Esophagus mucosa (tissue), 1 donor: Measurements from ENCODE around the gene NFKBIA. TPM values are rescaled to one million over a fixed set of nuclear protein-coding genes. Genes with fewer than 3 reads are reported as not detected.
"Not testable (repeated sequence)": the region's sequence is repeated elsewhere in the genome, so short reads cannot be mapped to it uniquely, and the experiment has no call there.

Source experiments
- ATAC-seq: fragments of 200-7000 bp; cut with Tn5 transposase; one replicate; pipeline ENCODE4 v1.9.1; 2020
- total RNA-seq: library from RNA; stranded (reverse); gene quantifications from one replicate; pipeline ENCODE4 v1.2.4, GENCODE V29; 2023
- donor health status: DM: yes; HTN: yes; CAD: no.

NFKBIA gene, protein sequence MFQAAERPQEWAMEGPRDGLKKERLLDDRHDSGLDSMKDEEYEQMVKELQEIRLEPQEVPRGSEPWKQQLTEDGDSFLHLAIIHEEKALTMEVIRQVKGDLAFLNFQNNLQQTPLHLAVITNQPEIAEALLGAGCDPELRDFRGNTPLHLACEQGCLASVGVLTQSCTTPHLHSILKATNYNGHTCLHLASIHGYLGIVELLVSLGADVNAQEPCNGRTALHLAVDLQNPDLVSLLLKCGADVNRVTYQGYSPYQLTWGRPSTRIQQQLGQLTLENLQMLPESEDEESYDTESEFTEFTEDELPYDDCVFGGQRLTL
- 119 TPM for total RNA-seq

DNA sequence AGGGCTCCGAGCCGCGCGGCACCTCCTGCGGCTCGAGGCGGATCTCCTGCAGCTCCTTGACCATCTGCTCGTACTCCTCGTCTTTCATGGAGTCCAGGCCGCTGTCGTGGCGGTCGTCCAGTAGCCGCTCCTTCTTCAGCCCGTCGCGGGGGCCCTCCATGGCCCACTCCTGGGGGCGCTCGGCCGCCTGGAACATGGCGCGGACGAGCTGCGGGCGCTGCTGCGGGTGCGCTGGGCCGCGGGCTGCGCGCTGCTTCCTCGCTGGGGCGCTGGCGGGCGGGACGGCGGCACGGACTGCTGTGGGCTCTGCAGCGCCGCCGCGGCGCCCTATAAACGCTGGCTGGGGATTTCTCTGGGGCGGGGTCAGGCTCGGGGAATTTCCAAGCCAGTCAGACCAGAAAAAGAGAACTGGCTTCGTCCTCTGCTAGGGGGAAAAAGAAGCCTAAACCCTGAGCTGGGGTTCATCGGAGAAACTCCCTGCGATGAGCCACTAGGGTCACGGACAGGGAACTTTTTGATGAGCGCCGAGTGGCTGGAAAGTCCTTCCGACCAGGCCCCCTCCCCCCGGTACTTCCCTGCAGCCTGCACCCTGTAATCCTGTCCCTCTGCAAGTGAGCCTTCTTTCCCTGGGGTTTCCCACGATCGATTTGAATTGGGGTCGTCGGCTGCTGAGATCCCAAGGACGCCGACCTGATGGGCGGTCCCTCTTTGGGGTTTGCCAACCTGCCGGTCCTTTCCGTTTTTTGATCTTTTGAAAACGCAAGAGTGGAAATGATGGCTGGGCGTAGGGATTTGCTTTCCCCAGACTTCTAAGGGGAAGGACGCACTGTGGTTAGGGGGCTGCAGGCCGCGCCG, at the start of gene NFKBIA:
TSS of gene NFKBIA (minus strand) at position 301 of the 855 bp plus-strand sequence. CDS start at position 196, 105 bp downstream.
- peak; percentile 71 for ATAC-seq

DNA sequence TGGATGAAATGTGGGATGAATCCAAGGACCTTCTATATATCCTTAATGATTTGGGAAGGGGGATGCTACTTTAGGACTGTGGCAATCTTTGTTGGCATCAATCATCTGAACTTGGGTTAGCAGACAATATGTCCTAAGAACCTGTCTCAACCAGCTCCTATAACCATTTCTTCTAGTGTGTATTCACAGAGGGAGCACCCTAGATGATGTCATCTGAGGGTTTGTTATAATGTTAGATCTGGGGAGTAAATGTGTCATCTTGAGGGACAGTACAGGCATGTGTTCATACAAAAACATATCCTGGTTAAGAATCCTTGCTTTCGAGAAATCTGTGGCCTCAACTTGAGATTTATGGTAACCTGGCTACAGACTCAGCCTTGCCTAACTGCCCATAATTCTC, 41.9 kb upstream of the NFKBIA start:
- ATAC-seq, result no peak

DNA sequence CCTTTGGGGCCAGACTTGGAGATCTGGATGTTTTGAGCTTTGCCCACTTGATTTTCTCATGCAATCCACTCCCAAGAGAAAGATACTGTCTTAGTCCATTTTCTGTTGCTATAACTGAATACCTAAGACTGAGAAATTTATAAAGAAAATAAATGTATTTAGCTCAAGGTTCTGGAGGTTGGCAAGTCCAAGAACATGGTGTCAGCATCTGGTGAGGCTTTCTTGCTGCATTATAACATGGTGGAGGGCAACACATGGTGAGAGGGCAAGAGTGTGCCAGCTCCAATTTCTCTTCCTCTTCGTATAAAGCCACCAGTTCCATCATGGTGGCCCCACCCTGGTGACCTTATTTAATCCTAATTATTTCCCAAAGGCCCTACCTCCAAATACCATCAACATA, 39.6 kb upstream of the NFKBIA start:
- ATAC-seq, result no peak

DNA sequence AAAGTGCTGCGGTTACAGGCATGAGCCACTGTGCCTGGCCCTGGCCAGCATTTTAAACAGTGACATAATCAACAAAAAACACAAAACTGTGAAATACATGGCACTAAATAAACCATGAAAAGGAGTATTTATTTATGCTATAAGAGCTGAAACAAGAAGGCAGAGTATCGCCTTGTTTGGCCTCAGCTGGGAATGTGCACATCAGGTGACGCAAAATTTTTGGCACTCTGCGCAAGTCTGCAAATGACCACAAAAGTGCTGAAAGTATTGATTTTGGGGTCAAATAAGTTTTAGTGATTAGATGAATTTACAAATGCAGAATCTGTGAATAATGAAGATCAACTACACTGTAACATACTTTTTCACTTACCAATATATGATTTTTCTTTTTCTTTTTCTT, 36.6 kb upstream of the NFKBIA start:
- no peak for ATAC-seq

DNA sequence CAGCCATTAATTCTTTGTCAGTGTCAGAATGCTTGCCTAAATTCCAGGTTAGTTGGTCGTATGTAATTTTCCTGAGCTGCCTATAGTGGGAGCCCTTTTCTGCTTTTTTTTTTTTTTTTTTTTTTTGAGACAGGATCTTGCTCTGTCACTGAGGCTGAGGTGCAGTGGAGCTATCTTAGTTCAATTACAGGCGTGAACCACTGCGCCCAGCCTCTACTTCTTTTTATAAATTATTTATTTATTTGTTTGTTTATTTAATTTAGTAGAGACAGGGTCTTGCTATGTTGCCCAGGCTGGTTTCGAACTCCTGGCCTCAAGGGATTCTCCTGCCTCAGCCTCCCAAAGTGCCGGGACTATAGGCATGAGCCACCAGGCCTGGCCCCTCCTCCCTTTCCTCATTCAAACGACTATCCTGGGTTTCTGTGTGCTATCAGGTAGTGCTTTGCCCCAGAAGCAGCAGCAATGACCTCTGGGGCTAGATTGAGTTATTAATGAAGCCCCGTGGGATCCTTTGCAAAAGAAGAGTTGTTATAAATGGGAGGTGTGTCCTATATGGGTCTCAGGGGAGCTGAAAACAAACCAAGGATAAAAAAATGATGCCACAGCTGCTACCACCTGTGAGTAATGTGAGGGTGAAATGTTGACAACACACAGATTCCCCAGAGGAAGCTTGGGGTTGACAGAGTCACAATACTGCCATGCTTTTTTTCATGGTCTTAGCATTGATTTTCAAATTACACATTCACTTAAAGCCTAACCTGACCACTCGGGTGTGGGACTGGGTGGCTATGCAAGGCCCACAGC, 34.6 kb upstream of the NFKBIA start:
- ATAC-seq, result no peak

DNA sequence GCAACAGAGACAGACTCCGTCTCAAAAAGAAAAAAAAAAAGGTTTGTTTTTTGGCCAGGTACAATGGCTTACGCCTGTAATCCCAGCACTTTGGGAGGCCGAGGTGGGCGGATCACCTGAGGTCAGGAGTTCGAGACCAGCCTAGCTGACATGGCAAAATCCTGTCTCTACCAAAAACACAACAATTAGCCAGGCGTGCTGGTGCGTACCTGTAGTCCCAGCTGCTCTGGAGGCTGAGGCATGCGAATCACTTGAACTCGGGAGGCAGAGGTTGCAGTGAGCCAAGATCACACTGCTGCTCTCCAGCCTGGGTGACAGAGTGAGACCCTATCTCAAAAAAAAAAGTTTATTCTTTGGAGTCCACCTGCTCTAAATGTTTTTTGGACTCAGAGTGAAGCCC, 33.9 kb upstream of the NFKBIA start:
- ATAC-seq, result not testable (repeated sequence)

DNA sequence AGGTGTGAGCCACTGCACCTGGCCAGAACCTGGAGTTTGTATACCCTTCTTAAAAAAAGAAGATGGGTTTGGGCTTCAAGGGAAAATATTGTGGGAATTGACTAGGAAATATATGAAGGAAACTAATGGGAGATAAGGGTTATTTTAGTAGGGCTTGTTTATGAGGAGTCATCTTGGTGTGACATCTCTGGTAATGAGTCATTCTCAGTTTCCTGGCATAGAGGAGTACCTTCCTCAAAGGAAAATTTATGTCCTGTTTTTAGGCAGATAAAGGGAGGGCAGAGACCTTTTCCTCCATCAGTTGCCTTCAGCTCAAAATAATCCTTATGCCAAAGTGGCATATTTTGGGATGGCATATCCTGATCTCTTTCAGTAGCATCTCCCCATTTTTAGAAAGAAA, 30.6 kb upstream of the NFKBIA start:
- ATAC-seq, result no peak

DNA sequence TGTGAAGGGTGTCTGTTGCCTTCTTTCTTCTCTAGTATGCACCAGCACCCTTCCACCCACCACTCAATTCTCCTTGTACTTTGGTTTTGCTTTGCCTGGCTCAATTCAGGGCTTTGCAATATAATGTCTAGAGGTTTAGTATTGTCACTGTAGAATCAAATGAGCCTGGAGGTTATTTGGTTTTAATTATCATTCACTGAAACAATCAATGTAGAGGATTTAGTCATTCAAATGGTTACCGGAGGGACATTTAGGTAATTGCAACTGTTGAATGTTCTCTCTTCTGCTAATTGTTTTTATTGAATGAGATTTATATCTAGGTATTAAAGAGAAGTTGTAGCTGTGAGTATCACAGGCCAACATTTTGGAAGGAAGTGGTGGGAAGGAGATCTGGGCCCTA, 29.3 kb upstream of the NFKBIA start:
- ATAC-seq, result no peak

DNA sequence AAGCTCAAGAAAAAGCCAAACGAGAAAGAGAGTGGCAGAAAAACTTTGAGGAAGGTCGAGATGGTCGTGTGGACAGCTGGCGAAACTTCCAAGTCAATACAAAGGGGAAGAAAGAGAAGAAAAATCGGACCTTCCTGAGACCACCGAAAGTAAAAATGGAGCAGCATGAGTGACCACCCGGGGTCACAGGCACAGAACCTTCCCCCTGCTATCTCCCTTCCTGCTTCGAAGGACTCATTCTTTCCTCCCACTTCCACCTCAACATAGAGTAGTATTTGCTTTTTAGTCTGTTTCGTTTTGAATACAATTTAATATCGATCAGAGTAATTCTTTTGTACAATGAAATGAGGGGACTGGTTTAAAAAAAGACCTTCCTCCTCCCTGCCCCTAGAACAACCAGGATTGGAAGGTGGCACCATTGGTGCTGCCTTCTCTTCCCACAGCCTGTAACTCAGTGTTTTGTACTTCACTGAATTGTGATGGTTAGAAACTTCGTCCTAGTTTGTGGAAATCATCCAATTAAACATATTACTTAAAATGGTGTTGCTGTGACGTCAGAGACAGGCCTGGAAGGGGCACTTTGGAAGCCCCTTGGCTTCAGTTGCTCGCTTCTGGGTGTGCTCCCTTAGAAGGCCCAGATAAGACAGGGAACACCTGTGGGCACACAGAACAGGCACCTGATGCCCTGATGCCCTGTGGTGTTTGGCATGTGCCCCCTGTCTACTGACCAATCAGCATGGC, 26.1 kb upstream of the NFKBIA start:
- ATAC-seq, result no peak

DNA sequence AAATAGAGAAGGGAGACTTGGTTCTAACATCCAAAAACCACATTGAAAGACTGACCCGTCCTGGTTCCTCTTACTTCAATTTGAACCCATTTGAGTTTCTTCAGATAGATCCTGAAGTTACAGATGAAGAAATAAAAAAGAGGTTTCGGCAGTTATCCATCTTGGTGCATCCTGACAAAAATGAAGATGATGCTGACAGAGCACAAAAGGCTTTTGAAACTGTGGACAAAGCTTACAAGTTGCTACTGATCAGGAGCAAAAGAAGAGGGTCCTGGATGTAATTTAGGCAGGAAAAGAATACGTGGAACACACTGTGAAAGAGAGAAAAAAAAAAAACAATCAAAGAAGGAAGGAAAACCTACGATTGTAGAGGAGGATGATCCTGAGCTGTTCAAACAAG, 25.4 kb upstream of the NFKBIA start:
- ATAC-seq, result no peak

DNA sequence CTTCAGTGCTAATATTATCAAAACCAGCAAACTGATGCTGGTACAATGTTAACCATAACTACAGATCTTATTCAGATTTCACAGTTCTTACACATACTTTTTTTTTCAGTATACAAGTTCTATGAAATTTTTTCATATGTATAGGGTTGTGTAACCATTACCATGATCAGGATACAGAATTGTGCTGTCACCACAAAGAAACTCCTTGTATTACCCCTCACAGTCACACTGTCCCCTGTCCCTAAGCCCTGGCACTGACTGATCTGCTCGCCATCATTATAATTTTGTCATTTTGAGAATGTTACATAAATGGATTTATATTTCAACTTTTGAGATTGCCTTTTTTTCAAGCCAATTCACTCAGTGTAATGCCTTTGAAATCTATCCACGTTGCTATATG, 21.3 kb upstream of the NFKBIA start:
- ATAC-seq, result no peak

DNA sequence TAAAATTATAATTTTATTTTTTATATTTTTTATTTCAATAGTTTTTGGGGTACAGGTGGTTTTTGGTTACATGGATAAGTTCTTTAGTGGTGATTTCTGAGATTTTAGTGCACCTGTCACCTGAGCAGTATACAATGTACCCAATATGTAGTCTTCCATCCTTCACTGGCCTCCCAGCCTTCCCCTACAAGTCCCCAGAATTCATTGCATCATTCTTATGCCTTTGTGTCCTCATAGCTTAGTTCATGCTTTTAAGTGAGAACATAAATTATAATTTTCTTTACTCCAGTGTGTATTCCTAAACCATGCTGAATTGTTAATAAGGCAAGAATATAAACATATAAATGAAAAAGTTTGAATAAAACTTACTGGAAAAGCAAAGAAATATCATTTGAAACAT, 19.1 kb upstream of the NFKBIA start:
- ATAC-seq, result no peak

DNA sequence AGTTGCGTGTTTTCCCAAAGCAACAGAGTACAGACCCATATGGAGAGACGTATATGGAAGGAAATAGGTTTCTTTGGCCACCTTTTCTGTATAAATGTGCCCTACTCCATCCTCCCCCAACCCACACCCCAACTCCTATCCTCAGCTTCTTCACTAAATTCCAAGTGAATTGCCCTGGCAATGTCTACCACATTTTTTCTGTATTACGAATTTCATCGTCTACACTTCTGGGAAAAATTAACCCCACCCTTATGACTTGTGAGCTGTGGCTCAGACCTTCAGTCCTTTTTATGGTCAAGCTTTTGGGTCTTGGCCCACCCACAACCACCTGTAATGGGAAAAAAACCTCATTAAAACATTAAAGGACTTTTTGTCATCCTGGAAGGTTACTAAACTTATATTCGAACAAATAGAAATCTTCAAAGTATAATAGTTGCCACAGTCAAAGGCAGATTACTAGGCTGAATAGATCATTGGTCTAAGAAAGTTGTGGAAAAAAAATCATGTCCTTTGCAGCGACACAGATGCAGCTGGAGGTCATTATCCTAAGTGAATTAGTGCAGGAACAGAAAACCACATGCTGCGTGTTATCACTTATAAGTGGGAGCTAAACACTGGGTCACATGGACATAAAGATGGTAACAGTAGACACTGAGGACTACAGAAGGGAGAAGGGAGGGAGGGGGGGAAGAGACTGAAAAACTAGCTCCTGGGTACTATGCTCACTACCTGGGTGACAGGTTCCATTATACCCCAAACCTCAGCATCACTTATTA, 15.7 kb upstream of the NFKBIA start:
- ATAC-seq, result no peak

DNA sequence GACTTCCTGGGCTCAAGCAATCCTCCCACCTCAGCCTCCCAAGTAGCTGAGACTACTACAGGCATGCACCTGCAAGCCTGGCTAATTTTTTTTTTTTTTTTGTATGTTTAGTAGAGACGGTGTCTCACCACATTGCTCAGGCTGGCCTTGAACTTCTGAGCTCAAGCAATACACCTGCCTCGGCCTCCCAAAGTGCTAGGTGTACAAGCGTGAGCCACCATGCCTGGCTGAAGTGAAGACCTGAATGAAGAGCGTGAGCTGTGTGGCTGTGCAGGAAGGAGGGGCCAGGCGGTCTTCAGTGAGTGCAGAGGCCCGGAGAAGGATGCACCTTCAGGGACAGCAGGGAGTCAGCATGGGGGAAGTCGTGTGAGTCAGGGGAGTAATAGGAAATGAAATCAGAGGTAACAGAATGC, 14.9 kb upstream of the NFKBIA start:
- no peak for ATAC-seq

DNA sequence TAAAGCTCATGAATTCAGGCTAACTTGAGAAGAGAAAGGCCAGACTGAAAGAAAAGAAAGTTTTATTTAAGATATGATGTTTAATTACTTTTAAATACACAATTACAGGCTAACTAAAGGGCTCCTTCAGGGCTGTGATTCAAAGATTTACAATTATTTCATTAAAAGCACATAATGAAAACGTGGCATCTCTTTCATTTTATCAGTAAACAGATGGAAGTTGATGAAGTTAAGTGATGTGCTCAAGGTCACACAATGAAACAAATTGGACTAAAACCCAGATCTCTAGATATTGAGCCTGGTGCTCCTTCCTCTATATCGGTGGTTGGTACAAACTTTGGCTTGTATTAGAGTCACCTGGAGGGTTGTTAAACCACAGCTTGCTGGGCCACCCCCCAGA, 13.5 kb upstream of the NFKBIA start:
- no peak for ATAC-seq

DNA sequence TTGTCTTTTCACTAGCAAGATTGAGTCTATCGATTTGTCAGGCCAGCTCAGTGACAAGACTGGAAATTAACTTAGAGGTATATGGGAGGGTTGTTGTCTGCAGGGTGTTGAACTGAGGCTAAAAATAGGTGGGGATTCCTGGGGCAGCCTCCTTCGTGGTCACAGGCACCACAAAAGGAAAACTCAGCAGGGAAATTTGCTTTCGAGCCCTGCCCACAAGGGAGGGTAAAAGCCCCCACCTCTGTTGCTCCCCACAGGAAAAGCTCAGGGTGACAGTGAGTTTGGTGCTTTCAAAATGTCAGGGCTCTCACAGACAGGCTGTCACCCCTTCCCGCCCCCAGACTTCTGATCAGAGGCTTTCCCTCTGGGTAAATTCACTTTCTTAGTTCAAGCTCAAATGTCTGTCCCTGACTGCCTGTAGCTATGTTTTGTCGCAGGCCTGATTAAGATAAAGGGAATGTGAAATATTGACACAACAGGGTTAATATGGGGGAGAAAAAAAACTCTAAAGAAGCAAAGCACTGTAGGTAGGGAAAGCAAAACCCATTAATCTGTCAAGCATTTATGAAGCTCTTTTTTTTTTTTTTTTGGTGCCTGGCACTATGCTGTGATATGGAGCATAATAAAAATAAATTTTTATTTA, 11.7 kb upstream of the NFKBIA start:
- no peak for ATAC-seq

DNA sequence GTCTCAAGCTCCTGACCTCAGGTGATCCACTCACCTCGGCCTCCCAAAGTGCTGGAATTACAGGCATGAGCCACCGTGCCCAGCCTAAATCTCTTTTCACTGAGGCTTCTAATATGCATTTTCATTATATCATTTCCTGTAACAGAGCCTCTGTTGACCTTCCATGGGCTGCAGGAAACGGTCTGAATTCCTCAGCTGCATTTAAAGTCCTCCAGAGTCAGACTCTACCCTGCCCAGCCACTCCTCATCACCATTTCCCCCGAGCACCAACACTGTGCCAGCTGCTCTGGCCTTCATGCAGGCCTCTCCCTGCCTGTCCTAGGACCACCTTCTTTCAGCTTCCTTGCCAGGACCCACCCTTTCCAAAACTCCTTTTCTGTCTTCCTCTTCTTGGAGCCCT, 9.8 kb upstream of the NFKBIA start:
- ATAC-seq, result no peak

DNA sequence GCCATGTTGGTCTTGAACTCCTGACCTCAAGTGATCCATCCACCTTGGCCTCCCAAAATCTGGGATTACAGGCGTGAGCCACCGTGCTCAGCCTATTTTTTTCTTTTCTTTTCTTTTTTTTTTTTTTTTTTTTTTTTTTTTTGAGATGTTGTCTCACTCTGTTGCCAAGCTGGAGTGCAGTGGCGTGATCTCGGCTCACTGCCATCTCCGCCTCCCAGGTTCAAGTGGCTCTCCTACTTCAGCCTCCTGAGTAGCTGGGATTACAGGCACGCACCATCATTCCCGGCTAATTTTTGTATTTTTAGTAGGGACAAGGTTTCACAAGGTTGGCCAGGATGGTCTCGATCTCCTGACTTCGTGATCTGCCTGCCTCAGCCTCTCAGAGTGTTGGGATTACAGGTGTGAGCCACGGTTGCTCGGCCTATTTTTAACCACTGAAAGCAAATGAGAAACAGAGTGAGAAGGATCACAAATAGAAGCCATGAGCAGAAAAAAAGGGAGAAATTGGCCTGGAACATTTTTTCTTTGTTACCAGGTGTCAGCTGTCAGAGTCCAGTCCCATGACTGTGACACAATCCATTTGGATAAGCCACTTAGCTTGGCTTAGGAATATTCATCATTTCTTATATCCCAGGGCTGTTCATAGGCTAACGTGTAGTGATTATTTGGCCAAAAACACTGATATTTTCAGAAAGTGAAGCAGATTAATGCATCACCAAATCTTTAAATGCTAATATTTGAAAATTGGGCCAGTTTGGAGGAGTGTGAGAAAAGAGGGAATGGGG, 7.9 kb upstream of the NFKBIA start:
- no peak for ATAC-seq

DNA sequence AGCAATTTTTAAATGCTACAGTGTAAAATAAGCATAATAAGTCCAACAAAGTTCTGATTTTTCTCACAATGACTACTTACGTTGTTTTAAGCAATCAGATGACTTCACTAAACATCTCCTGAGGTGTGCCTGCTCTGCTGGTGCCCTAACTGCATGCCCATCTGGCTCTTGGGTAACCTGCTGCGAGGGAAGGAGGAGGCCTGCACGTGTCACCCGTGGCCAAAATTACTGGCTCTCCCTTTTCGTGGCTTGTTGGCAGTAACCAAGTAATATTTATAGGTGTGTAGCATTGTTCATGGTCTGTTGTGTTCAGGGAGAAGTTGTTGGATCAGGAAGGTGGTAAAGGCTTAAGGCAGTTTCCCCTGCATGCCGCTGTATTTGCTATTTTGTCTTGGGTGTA, 6.3 kb upstream of the NFKBIA start:
- ATAC-seq, result peak; percentile 55

DNA sequence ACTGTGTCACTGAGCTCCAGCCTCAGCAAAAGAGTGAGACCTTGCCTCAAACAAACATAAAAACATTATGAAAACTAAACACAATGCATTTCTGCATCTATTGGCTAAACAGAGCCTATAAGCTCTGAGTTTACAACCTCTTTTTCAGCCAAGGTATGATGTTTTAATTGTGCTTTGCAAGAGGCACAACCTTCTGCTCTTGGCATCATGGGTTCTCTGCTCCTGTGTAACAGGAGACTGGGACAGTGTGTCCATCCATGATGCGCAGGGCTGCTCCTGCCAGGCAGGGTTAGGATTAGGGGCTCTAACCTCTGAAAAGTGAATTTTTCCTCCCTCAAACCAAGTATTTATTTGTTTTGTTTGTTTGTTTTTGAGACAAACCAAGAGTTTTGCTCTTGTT, 5.0 kb upstream of the NFKBIA start:
- ATAC-seq, result no peak
